ENCODE measurements around the gene LPO. TPM values are rescaled to one million over a fixed set of nuclear protein-coding genes. Genes with fewer than 3 reads are reported as not detected.

LPO gene
- total RNA-seq, 1 donor from 2014 or later = not detected

- H3K4me1 ChIP-seq (ENCODE audit: control insufficient read depth in 3 of 3, insufficient read depth in 3 of 3, low read length in 3 of 3) = no peaks in the 10 kb centered on the region
- H3K27ac ChIP-seq (ENCODE audit: low read depth, low read length) = no peak overlapping the region
- H3K4me3 ChIP-seq (ENCODE audit: low read length in 3 of 3) = no peak overlapping the region
- no peak overlapping the region for H3K9ac ChIP-seq (ENCODE audit: low read depth in 1 of 3, low read length in 3 of 3)
- no peaks in the 10 kb centered on the region for H3K9me3 ChIP-seq (ENCODE audit: control insufficient read depth in 3 of 3, low read length in 3 of 3)
- peaks cover 0 to 6% (median 1%) of the 10 kb centered on the region in 3 donors for H3K36me3 ChIP-seq (ENCODE audit: control insufficient read depth in 3 of 3, insufficient read depth in 3 of 3, low read length in 3 of 3)
- no peaks in the 10 kb centered on the region for H3K27me3 ChIP-seq (ENCODE audit: control insufficient read depth in 3 of 3, insufficient read depth in 3 of 3, low read length in 3 of 3)
Measured at GRCh38 chr17:58314706-58315015, 76.3 kb downstream of the LPO start.

- H3K27ac ChIP-seq (ENCODE audit: low read depth, low read length) = no peak overlapping the region
- H3K4me1 ChIP-seq (ENCODE audit: control insufficient read depth in 3 of 3, insufficient read depth in 3 of 3, low read length in 3 of 3) = no peaks in the 10 kb centered on the region
- no peaks in the 10 kb centered on the region for H3K27me3 ChIP-seq (ENCODE audit: control insufficient read depth in 3 of 3, insufficient read depth in 3 of 3, low read length in 3 of 3)
- no peak overlapping the region for H3K9ac ChIP-seq (ENCODE audit: low read depth in 1 of 3, low read length in 3 of 3)
- no peak overlapping the region for H3K4me3 ChIP-seq (ENCODE audit: low read length in 3 of 3)
- H3K36me3 ChIP-seq (ENCODE audit: control insufficient read depth in 3 of 3, insufficient read depth in 3 of 3, low read length in 3 of 3) = peaks cover 0 to 6% (median 1%) of the 10 kb centered on the region in 3 donors
- H3K9me3 ChIP-seq (ENCODE audit: control insufficient read depth in 3 of 3, low read length in 3 of 3) = no peaks in the 10 kb centered on the region
Measured at GRCh38 chr17:58315281-58315711, 76.9 kb downstream of the LPO start.

GRCh38 chr17:58315750-58316149 is 77.4 kb downstream of the LPO start:
- no peaks in the 10 kb centered on the region for H3K27me3 ChIP-seq (ENCODE audit: control insufficient read depth in 3 of 3, insufficient read depth in 3 of 3, low read length in 3 of 3)
- no peak overlapping the region for H3K9ac ChIP-seq (ENCODE audit: low read depth in 1 of 3, low read length in 3 of 3)

GRCh38 chr17:58316260-58316960 is 78.0 kb downstream of the LPO start:
- no peaks in the 10 kb centered on the region for H3K9me3 ChIP-seq (ENCODE audit: control insufficient read depth in 3 of 3, low read length in 3 of 3)
- H3K27me3 ChIP-seq (ENCODE audit: control insufficient read depth in 3 of 3, insufficient read depth in 3 of 3, low read length in 3 of 3) = no peaks in the 10 kb centered on the region
- H3K9ac ChIP-seq (ENCODE audit: low read depth in 1 of 3, low read length in 3 of 3) = no peak overlapping the region
- no peak overlapping the region for H3K27ac ChIP-seq (ENCODE audit: low read depth, low read length)
- H3K36me3 ChIP-seq (ENCODE audit: control insufficient read depth in 3 of 3, insufficient read depth in 3 of 3, low read length in 3 of 3) = peaks cover 0 to 6% (median 1%) of the 10 kb centered on the region in 3 donors
- no peaks in the 10 kb centered on the region for H3K4me1 ChIP-seq (ENCODE audit: control insufficient read depth in 3 of 3, insufficient read depth in 3 of 3, low read length in 3 of 3)
- H3K4me3 ChIP-seq (ENCODE audit: low read length in 3 of 3) = no peak overlapping the region

More at GRCh38 chr17:58315750-58316149, 77.4 kb downstream of the LPO start:
- Histone ChIP-seq H3K4me1 (ENCODE audit: control insufficient read depth in 3 of 3, insufficient read depth in 3 of 3, low read length in 3 of 3) (no peaks in the 10 kb centered on the region), H3K36me3 (ENCODE audit: control insufficient read depth in 3 of 3, insufficient read depth in 3 of 3, low read length in 3 of 3) (peaks cover 0 to 6% (median 1%) of the 10 kb centered on the region in 3 donors), H3K27ac (ENCODE audit: low read depth, low read length) (no peak overlapping the region), H3K9me3 (ENCODE audit: control insufficient read depth in 3 of 3, low read length in 3 of 3) (no peaks in the 10 kb centered on the region), H3K4me3 (ENCODE audit: low read length in 3 of 3) (no peak overlapping the region)

- H3K9ac ChIP-seq (ENCODE audit: low read depth in 1 of 3, low read length in 3 of 3) = no peak overlapping the region
- no peak overlapping the region for H3K27ac ChIP-seq (ENCODE audit: low read depth, low read length)
- H3K27me3 ChIP-seq (ENCODE audit: control insufficient read depth in 3 of 3, insufficient read depth in 3 of 3, low read length in 3 of 3) = no peaks in the 10 kb centered on the region
Measured at GRCh38 chr17:58317421-58318064, 79.2 kb downstream of the LPO start.

GRCh38 chr17:58318065-58318481 is 79.7 kb downstream of the LPO start:
- Histone ChIP-seq H3K27me3 (ENCODE audit: control insufficient read depth in 3 of 3, insufficient read depth in 3 of 3, low read length in 3 of 3) (no peaks in the 10 kb centered on the region), H3K4me1 (ENCODE audit: control insufficient read depth in 3 of 3, insufficient read depth in 3 of 3, low read length in 3 of 3) (no peaks in the 10 kb centered on the region), H3K4me3 (ENCODE audit: low read length in 3 of 3) (no peak overlapping the region), H3K9ac (ENCODE audit: low read depth in 1 of 3, low read length in 3 of 3) (no peak overlapping the region), H3K36me3 (ENCODE audit: control insufficient read depth in 3 of 3, insufficient read depth in 3 of 3, low read length in 3 of 3) (peaks cover 1 to 6% (median 2%) of the 10 kb centered on the region in 3 donors), H3K9me3 (ENCODE audit: control insufficient read depth in 3 of 3, low read length in 3 of 3) (no peaks in the 10 kb centered on the region), H3K27ac (ENCODE audit: low read depth, low read length) (no peak overlapping the region)

More at GRCh38 chr17:58317421-58318064, 79.2 kb downstream of the LPO start:
- Histone ChIP-seq H3K4me1 (ENCODE audit: control insufficient read depth in 3 of 3, insufficient read depth in 3 of 3, low read length in 3 of 3) (no peaks in the 10 kb centered on the region), H3K4me3 (ENCODE audit: low read length in 3 of 3) (no peak overlapping the region), H3K36me3 (ENCODE audit: control insufficient read depth in 3 of 3, insufficient read depth in 3 of 3, low read length in 3 of 3) (peaks cover 1 to 6% (median 2%) of the 10 kb centered on the region in 3 donors), H3K9me3 (ENCODE audit: control insufficient read depth in 3 of 3, low read length in 3 of 3) (no peaks in the 10 kb centered on the region)

Other genes starting within 250 kb of the LPO start
- gene SRSF1, start 231.3 kb upstream of the LPO start, total RNA-seq = 224 TPM
- gene DYNLL2, start 155.2 kb upstream of the LPO start, total RNA-seq = 18.3 TPM
- gene OR4D1, start 90.2 kb upstream of the LPO start, total RNA-seq = not detected
- not detected for gene OR4D2, start 71.6 kb upstream of the LPO start, total RNA-seq
- gene EPX, start 45.9 kb upstream of the LPO start, total RNA-seq = 0.52 TPM
- gene MKS1, start 19.3 kb upstream of the LPO start, total RNA-seq = 10.4 TPM
- gene MPO, start 42.4 kb downstream of the LPO start, total RNA-seq = 14.1 TPM
- gene TSPOAP1, start 90.2 kb downstream of the LPO start, total RNA-seq = 1.0 TPM
- gene SUPT4H1, start 113.6 kb downstream of the LPO start, total RNA-seq = 62.6 TPM
- not detected for gene RNF43, start 178.9 kb downstream of the LPO start, total RNA-seq
- gene HSF5, start 249.8 kb downstream of the LPO start, total RNA-seq = under 0.01 TPM

Measured in skeletal muscle tissue (tissue), 4 donors.